CD4-positive, alpha-beta T cell treated with Interleukin-15 for 4 hours (primary cell): ENCODE results near the gene PPP4R1.
A peak's percentile ranks its signal among the peaks of the same experiment; 100 is the strongest.

ENCODE experiments used
- DNase-seq: peaks from one replicate; pipeline ENCODE4 v3.0.0-alpha.2; 2020; ENCODE audit warnings: low spot score

PPP4R1 gene

GRCh38 chr18:9547782-9548181, 66.6 kb downstream of the PPP4R1 start:
- DNase-seq, result no peak

GRCh38 chr18:9546468-9546867, 67.9 kb downstream of the PPP4R1 start:
- DNase-seq, result no peak

DNA sequence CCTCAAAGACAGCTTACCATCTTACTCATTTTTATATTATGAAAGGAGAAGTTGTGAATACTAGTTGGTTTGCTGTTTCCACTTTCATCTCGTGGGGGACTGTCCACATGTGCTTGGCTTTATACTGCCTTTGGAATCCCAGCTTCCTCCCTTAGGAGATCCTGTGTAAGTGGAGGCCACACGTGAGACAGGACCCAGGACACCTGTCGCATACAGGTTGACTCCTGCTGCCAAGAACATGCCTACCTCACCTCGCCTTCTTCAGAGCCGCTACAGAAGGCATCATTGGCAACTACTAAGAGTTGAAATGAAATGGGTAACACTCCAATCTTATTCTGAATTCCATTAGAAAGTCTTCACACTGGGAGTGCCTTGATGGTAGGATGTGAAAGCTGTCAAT, 69.3 kb downstream of the PPP4R1 start:
- no peak for DNase-seq

- DNase-seq, result no peak
These were observed 71.4 kb downstream of the PPP4R1 start for GRCh38 chr18:9542924-9543323.

DNA sequence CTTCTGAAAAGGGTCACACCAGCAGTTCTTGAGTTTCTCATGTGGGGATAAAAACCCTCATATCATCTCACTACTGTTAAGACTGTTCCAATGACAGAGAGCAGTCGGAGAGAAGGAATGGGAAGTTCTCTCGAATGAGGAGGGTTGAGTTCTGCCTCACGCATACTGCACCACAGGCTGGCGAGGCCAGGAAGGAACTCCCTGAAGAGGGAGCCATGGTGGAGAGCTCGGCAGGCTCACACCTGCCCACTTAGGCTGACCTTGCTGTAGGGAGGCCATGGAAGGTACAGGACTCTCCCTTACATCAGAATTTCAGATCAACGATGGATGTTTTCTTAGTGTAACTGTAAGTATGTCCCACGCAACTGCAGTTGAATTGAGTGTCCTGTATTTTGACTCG, 74.4 kb downstream of the PPP4R1 start:
- DNase-seq, result no peak

DNA sequence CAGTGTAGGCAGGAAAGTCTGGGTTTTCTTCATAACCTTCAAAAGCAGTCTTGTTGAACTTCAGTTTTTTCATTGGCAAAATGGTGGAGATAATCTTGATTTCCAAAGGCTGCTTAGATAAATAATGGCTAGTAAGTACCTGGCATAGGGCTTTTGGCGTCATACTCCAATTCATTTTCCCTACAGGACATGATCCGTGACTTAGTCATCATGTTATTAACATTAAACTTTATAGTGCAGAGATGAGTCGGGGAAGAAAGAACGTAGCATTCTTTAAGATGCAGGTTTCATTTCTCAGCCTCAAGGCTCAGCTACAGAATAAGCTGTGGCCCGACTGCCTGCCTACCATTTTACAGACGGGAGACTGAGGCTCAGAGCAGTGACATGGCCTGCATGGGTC, 75.1 kb downstream of the PPP4R1 start:
- DNase-seq, result no peak

DNA sequence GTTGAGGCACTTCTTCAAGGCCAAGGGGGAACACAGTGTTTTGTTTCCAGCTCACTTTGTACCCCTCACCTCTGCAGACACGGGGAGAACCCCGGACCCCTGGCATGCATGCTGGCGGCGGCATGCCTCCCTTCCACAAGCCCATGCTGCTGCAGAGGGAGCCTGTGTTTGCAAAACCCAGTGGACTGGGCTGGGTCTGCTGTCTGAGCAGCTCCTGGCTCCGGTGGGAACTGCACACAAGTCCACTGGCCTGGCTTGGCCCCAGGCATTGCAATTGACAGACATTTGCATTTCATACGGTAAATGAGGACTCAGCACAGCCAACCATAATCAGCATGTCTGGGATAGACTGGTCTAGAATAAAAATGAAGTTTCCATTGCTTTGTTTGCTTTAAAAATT, 76.7 kb downstream of the PPP4R1 start:
- DNase-seq, result no peak

DNA sequence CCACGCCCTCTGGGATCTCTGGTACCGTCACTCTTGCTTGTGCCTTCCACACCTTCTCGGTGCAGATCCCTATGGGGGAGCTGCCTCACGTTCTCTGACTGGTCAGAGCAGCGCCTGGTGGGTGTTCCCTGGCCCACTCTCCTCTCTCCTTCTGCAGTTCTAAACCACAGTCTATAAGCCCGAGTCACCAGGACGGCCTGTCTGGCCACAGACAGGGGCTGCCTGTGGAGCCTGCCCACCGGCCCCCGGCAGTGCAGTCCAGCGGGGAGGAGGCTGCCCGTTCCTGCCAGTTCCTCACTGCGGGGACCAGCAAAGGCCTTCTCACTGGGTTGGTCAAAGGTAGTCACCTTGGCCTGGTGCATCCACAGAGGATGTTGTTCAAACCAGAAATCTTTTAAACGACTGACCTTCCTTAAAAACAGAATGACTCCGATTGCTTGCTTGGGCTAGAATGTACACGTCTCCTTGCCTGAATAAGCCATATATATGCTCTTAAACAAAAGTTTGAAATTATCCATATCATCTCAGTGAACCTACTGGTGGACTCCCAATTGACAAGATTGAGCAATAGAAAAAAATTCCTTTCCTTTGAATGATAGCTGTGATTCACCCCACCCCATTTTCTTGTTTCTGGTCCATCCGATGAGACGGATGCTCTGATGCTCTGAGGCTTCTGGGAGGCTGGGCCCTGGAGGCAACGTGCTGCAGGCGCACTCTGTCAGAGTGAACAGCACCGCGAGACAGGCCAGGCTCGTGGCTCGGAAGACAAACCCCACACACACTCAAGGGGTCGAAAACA, 77.8 kb downstream of the PPP4R1 start:
- DNase-seq, result no peak

DNA sequence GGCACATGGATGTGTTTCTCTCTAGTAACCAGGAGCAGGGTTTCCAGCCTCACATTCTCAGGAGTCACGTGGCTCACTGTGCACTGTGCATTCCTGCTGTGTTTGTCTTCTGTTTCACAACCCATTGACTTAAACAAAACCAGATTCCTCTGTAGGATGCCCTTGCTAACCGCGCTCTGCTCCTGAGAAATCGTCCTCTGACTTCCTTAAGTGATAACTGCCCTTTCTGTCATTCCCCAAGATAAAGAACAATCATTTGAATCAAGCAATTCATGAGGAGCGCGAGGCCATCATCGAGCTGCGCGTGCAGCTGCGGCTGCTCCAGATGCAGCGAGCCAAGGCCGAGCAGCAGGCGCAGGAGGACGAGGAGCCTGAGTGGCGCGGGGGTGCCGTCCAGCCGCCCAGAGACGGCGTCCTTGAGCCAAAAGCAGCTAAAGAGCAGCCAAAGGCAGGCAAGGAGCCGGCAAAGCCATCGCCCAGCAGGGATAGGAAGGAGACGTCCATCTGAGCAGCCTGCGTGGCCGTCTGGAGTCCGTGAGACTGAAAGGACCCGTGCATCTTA, 78.8 kb downstream of the PPP4R1 start:
- no peak for DNase-seq

DNA sequence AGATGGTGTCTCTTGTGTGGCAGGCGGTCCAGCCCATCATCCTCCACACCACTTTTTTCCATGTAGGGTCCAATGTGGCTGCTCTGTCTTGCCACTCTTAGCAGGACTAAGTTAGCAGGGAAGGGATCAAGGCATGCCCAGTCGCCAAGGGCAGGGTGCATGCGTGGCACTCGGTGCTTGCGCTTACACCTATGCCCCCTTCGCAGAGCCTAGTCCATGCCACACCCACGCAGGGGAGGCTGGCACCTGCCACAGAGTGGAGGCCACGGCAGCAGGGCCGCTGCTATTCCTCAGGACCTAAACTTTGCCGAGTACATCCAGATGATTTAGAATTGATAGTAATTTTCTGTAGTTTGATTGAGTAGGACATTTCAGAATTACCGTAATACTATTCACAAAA, 79.5 kb downstream of the PPP4R1 start:
- no peak for DNase-seq

DNA sequence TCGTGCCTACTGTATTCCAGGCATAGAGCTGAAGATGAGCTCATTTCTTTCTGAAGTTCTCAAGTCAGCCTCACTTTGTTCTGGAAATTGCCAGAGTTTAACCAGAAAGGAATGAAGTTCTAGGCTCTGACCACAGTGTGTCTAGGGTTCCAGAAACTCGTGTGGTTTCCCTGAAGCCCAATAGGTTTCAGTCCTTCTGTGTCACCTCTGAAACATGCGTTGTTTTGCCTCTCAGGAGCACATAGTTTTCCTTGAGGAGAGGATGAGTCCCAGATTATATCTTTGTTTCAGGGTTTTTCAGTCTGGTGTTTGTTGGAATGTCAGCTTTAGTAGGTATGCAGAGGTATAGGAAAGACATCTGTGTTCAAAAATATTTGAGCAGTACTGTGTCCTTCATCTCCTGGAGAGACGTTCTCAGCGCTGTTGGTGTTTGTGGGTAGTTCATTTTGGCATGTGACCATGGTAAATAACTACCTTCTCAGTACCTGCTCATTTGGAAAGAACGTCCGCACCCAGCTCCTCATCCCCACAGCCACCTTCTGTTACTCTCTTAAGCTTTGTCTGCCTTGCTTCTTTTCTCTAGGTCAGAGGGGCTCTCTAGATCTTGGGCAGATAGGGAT, 82.5 kb downstream of the PPP4R1 start:
- DNase-seq, result no peak

GRCh38 chr18:9530226-9531009, 83.9 kb downstream of the PPP4R1 start:
- no peak for DNase-seq

DNA sequence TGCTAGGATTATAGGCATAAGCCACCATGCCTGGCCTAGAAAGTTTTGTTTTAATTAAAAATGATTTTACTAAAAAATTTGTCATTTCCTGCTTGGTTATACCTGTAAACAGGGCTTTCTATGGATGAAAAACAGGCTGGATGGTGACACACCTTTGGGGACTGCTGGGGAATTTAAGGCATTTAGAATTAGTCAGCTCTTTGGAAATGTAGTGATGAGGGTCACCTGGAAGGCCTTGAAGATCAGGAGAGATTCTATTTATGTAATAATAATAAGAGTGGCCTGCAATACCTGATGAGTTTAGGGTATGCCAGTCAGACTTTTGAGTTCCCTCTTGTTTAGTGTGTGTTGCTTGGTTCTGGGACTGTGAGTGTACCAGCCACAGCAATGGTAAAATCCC, 87.9 kb downstream of the PPP4R1 start:
- DNase-seq, result no peak

- no peak for DNase-seq
These were observed 91.4 kb downstream of the PPP4R1 start for GRCh38 chr18:9522952-9523351.

DNA sequence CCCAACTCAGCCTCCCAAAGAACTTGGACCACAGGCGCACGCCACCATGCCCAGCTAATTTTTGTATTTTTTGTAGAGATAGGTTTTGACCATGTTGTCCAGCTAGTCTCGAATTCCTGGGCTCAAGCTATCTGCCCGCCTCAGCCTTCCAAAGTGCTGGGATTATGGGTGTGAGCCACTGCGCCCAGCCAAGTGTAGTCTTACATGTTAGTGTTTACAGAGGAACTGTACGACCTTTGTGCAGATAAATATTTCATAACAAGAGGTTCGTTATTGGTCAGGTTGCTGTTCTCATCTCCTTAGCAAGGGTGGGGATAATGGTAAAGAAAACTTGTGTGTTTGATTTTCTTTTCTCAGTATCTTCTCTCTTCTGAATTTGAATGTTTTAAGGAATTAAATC, 92.6 kb downstream of the PPP4R1 start:
- no peak for DNase-seq

DNA sequence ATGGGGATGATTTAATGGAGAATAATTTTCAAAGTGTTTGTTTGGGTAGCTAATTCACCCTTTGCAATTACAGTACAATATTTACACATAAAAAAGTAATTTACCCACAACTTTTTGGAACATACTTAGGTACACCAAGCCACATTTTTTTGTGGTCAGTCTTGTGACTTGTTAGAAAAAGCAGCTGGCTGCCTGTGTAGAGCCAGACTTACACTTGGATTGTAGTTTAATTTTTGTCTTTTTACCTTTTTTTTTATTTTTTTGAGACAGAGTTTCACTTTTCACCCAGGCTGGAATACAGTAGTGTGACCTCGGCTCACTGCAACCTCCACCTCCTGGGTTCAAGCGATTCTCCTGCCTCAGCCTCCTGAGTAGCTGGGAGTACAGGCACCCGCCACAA, 93.7 kb downstream of the PPP4R1 start:
- no peak for DNase-seq

GRCh38 chr18:9519399-9519798, 95.0 kb downstream of the PPP4R1 start:
- DNase-seq, result no peak

DNA sequence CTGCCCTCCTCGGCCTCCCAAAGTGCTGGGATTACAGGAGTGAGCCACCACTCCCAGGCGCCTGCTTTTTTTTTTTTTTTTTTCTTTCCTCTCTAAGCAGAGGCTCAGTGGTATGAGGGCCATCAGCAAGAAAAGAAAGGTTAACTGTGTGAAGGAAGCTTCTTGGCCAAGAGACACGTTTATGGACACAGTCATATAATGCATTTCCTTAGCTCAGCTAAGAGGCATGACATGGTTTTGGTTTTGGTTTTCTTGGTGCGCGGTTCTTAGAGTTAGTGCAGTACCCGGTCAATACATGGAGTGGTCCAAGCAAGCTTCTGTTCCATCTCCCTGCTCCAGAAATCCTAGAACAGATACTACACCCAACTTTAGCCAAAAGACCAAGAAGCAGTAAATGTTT, 96.5 kb downstream of the PPP4R1 start:
- DNase-seq, result no peak

DNA sequence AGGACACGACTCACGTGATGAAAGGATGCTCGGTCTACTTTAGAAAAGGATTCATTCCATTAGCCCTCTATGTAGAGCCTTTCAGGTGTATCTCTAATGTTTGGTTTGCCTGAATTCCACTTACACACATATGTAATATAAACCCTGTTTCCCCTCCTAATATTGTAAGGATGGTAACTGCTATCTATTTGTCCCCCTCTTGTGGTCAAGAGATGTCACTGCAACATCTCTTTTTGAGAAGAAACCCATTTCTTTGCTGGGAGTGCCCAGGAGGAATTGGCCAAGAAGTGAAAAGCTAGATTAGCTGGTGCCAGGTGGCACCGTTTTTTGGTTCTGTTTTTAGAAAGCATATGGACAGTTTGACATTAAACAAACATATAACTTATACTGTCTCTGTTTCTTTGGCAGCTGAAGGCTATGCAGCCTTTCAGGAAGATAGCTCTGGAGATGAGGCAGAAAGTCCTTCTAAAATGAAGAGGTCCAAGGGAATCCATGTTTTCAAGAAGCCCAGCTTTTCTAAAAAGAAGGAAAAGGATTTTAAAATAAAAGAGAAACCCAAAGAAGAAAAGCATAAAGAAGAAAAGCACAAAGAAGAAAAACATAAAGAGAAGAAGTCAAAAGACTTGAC, 97.8 kb downstream of the PPP4R1 start:
- peak; percentile 58 for DNase-seq

GRCh38 chr18:9513971-9514512, 100.3 kb downstream of the PPP4R1 start:
- DNase-seq, result no peak

DNA sequence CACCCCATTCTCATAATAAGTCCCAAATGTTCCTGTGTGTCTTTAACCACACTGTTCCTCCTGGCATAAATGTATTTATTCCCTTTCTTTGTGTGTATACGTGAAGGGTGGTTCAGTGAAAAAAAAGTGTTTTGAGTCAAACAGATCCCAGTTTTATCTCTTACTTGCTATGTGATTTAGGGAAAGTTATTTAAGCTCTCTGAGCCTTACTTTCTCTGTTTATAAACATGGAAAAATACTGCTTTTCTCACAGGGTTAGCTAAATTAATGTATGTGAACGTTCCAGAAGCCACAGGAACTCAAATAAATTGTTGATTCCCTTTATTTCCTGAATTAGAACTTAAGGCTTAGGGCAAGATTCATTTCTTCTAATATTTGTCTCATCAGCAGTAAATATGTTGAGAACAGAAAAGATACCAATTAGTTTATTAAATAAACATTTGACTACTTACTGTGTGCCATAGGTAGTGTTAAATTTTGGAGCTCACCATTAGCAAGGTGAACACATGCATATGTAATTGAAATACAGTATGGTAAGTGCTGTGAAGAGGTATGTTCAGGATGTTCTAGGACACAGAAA, 105.8 kb downstream of the PPP4R1 start:
- DNase-seq, result no peak
